Rectal smooth muscle tissue (tissue), 1 donor: Measurements from ENCODE around the gene ABLIM3.

Experiments used
- H3K27ac ChIP-seq: one replicate; pipeline ENCODE4 v1.7.0; 2013; ENCODE audit warnings: low read depth, low read length, inconsistent platforms
- H3K27me3 ChIP-seq: one replicate; pipeline ENCODE4 v1.7.0; 2013; ENCODE audit warnings: low read length; ENCODE audit not compliant: control insufficient read depth, insufficient read depth
- H3K36me3 ChIP-seq: one replicate; pipeline ENCODE4 v1.7.0; 2013; ENCODE audit warnings: low read length; ENCODE audit not compliant: control insufficient read depth, insufficient read depth
- H3K4me1 ChIP-seq: one replicate; pipeline ENCODE4 v1.7.0; 2013; ENCODE audit warnings: low read length; ENCODE audit not compliant: control insufficient read depth, insufficient read depth
- H3K4me3 ChIP-seq: one replicate; pipeline ENCODE4 v1.7.0; 2013; ENCODE audit warnings: low read length
- H3K9ac ChIP-seq: one replicate; pipeline ENCODE4 v1.7.0; 2013; ENCODE audit warnings: low read length

ABLIM3 gene

GRCh38 chr5:149280802-149281201, 139.5 kb downstream of the ABLIM3 start:
- H3K27ac ChIP-seq: no peak overlapping the region
- no peaks in the 10 kb centered on the region for H3K4me1 ChIP-seq
- no peak overlapping the region for H3K9ac ChIP-seq
- no peak overlapping the region for H3K4me3 ChIP-seq
- no peaks in the 10 kb centered on the region for H3K27me3 ChIP-seq
- H3K36me3 ChIP-seq: no peaks in the 10 kb centered on the region

GRCh38 chr5:149282027-149282965, 141.0 kb downstream of the ABLIM3 start:
- no peak overlapping the region for H3K9ac ChIP-seq
- H3K27me3 ChIP-seq: no peaks in the 10 kb centered on the region
- H3K4me3 ChIP-seq: no peak overlapping the region
- H3K4me1 ChIP-seq: no peaks in the 10 kb centered on the region
- no peaks in the 10 kb centered on the region for H3K36me3 ChIP-seq
- no peak overlapping the region for H3K27ac ChIP-seq

GRCh38 chr5:149282966-149283332, 141.7 kb downstream of the ABLIM3 start:
- Histone ChIP-seq H3K4me1 (no peaks in the 10 kb centered on the region), H3K4me3 (no peak overlapping the region), H3K9ac (no peak overlapping the region), H3K36me3 (no peaks in the 10 kb centered on the region), H3K27ac (no peak overlapping the region), H3K27me3 (no peaks in the 10 kb centered on the region)

GRCh38 chr5:149283626-149284480, 142.6 kb downstream of the ABLIM3 start:
- H3K36me3 ChIP-seq: no peaks in the 10 kb centered on the region
- H3K4me1 ChIP-seq: no peaks in the 10 kb centered on the region
- H3K4me3 ChIP-seq: no peak overlapping the region
- H3K27me3 ChIP-seq: no peaks in the 10 kb centered on the region
- no peak overlapping the region for H3K27ac ChIP-seq
- H3K9ac ChIP-seq: no peak overlapping the region

- Histone ChIP-seq H3K4me3 (no peak overlapping the region), H3K27ac (no peak overlapping the region), H3K4me1 (no peaks in the 10 kb centered on the region), H3K36me3 (no peaks in the 10 kb centered on the region), H3K9ac (no peak overlapping the region), H3K27me3 (no peaks in the 10 kb centered on the region)
Observed at GRCh38 chr5:149284501-149284900, 143.2 kb downstream of the ABLIM3 start.

GRCh38 chr5:149285153-149285552, 143.9 kb downstream of the ABLIM3 start:
- H3K27me3 ChIP-seq: no peaks in the 10 kb centered on the region
- no peak overlapping the region for H3K4me3 ChIP-seq
- no peak overlapping the region for H3K9ac ChIP-seq
- H3K27ac ChIP-seq: no peak overlapping the region
- no peaks in the 10 kb centered on the region for H3K36me3 ChIP-seq
- H3K4me1 ChIP-seq: no peaks in the 10 kb centered on the region

GRCh38 chr5:149288436-149288835, 147.1 kb downstream of the ABLIM3 start:
- H3K4me3 ChIP-seq: no peak overlapping the region
- no peaks in the 10 kb centered on the region for H3K4me1 ChIP-seq
- no peaks in the 10 kb centered on the region for H3K27me3 ChIP-seq
- H3K27ac ChIP-seq: no peak overlapping the region
- no peaks in the 10 kb centered on the region for H3K36me3 ChIP-seq
- H3K9ac ChIP-seq: no peak overlapping the region

- Histone ChIP-seq H3K36me3 (no peaks in the 10 kb centered on the region), H3K27me3 (no peaks in the 10 kb centered on the region), H3K27ac (no peak overlapping the region), H3K9ac (no peak overlapping the region), H3K4me3 (no peak overlapping the region), H3K4me1 (no peaks in the 10 kb centered on the region)
Observed at GRCh38 chr5:149289301-149289700, 148.0 kb downstream of the ABLIM3 start.

- no peaks in the 10 kb centered on the region for H3K27me3 ChIP-seq
- H3K9ac ChIP-seq: no peak overlapping the region
- H3K4me3 ChIP-seq: no peak overlapping the region
- H3K4me1 ChIP-seq: no peaks in the 10 kb centered on the region
- H3K27ac ChIP-seq: no peak overlapping the region
- no peaks in the 10 kb centered on the region for H3K36me3 ChIP-seq
Observed at GRCh38 chr5:149294872-149295829, 153.9 kb downstream of the ABLIM3 start.

GRCh38 chr5:149297340-149298025, 156.2 kb downstream of the ABLIM3 start:
- no peak overlapping the region for H3K4me3 ChIP-seq
- no peaks in the 10 kb centered on the region for H3K36me3 ChIP-seq
- H3K27ac ChIP-seq: no peak overlapping the region
- H3K27me3 ChIP-seq: no peaks in the 10 kb centered on the region
- H3K4me1 ChIP-seq: no peaks in the 10 kb centered on the region
- H3K9ac ChIP-seq: no peak overlapping the region

- Histone ChIP-seq H3K27ac (no peak overlapping the region), H3K9ac (no peak overlapping the region), H3K4me3 (no peak overlapping the region), H3K36me3 (no peaks in the 10 kb centered on the region), H3K27me3 (no peaks in the 10 kb centered on the region), H3K4me1 (no peaks in the 10 kb centered on the region)
Observed at GRCh38 chr5:149298163-149298562, 156.9 kb downstream of the ABLIM3 start.
